Esophagus muscularis mucosa (tissue), 4 donors: ENCODE results near the gene SALL3. TPM values are rescaled to one million over a fixed set of nuclear protein-coding genes. Genes with fewer than 3 reads are reported as not detected.

Experiments
- DNase-seq: peaks from one replicate; pipeline ENCODE4 v3.0.0-alpha.2; 2017; ENCODE audit errors: extremely low spot score
- H3K27ac ChIP-seq, 4 donors: fragments of 200-600 bp; sonication (generic); replicated peaks in 1 of 4; 1 replicate in 3 of 4; 2 replicates in 1 of 4; pipeline ENCODE4 v1.5.1; 2016 to 2019; ENCODE audit warnings: mild to moderate bottlenecking in 1 of 4
- H3K27me3 ChIP-seq, 4 donors: fragments of 200-600 bp; sonication (generic); one replicate each; pipeline versions ENCODE4 v1.5.1 to v1.6.0; 2016 to 2019
- H3K36me3 ChIP-seq, 4 donors: fragments of 200-600 bp; sonication (generic); one replicate each; pipeline ENCODE4 v1.5.1; 2016 to 2019
- H3K4me1 ChIP-seq, 4 donors: fragments of 200-600 bp; sonication (generic); one replicate each; pipeline ENCODE4 v1.5.1; 2016 to 2019
- H3K4me3 ChIP-seq, 4 donors: fragments of 200-600 bp; sonication (generic); 1 replicate in 2 of 4; 2 replicates in 2 of 4; pipeline ENCODE4 v1.5.1; 2016 to 2019; ENCODE audit warnings: mild to moderate bottlenecking in 4 of 4, moderate library complexity in 1 of 4
- H3K9me3 ChIP-seq, 4 donors: fragments of 200-600 bp; sonication (generic); 1 replicate in 3 of 4; 2 replicates in 1 of 4; pipeline ENCODE4 v1.5.1; 2016 to 2019
- EP300 ChIP-seq: sonication (generic); formaldehyde crosslinking; IDR thresholded peaks from one replicate; pipeline ENCODE4 v1.6.1; 2017; ENCODE audit warnings: antibody characterized with exemption
- POLR2A ChIP-seq: fragments of 450-650 bp; IDR thresholded peaks from one replicate; pipeline ENCODE4 v1.6.1; 2017; ENCODE audit warnings: antibody characterized with exemption, moderate library complexity, mild to moderate bottlenecking, low read depth
- POLR2AphosphoS5 ChIP-seq, 2 donors: sonication (generic); formaldehyde crosslinking; IDR thresholded peaks; one replicate each; pipeline ENCODE4 v1.6.1; 2017; ENCODE audit warnings: antibody characterized with exemption in 2 of 2
- WGBS: methylation state at CpG from one replicate; pipeline ENCODE4 v1.1.5; 2018; 5-methylcytosine and 5-hydroxymethylcytosine counted together
- intact Hi-C: fragments of 100-400 bp; cut with DNase I; formaldehyde crosslinking; loops from one replicate; pipeline ENCODE4 v1.15.1; 2023
- total RNA-seq, 4 donors: library from RNA; depleted of rRNA; stranded (reverse); fragments of >200 nt; gene quantifications; one replicate each; pipeline versions ENCODE4 v1.1.0 to v1.2.1, GENCODE V29; 2016
- TF ChIP-seq, protein P1 (sequence below), 3 experiments: fragments of 200-600 bp in 2 of 3; fragments of 450-650 bp in 1 of 3; sonication (generic) in 2 of 3; IDR thresholded peaks; one replicate each; pipeline ENCODE4 v1.5.1; 2017 to 2019; ENCODE audit warnings: antibody characterized with exemption in 3 of 3, mild to moderate bottlenecking in 2 of 3, moderate library complexity in 1 of 3

SALL3 gene
- total RNA-seq, 4 donors from 2014 or later = not detected

GRCh38 chr18:78999939-79000338 is 20.3 kb downstream of the SALL3 start:
- Histone ChIP-seq H3K27me3 (peaks cover 0 to 17% (median 2%) of the 10 kb centered on the region in 4 donors), H3K36me3 (no peaks in the 10 kb centered on the region), H3K4me1 (no peaks in the 10 kb centered on the region), H3K9me3 (no peaks in the 10 kb centered on the region), H3K27ac (no peak overlapping the region), H3K4me3 (no peak overlapping the region)
- DNase-seq = peak; percentile 60
- TF ChIP-seq EP300 (no peak), POLR2A (no peak), POLR2AphosphoS5 (IDR thresholded peaks at IDR 0.05) (no peak)
- TF ChIP-seq, protein P1, sequence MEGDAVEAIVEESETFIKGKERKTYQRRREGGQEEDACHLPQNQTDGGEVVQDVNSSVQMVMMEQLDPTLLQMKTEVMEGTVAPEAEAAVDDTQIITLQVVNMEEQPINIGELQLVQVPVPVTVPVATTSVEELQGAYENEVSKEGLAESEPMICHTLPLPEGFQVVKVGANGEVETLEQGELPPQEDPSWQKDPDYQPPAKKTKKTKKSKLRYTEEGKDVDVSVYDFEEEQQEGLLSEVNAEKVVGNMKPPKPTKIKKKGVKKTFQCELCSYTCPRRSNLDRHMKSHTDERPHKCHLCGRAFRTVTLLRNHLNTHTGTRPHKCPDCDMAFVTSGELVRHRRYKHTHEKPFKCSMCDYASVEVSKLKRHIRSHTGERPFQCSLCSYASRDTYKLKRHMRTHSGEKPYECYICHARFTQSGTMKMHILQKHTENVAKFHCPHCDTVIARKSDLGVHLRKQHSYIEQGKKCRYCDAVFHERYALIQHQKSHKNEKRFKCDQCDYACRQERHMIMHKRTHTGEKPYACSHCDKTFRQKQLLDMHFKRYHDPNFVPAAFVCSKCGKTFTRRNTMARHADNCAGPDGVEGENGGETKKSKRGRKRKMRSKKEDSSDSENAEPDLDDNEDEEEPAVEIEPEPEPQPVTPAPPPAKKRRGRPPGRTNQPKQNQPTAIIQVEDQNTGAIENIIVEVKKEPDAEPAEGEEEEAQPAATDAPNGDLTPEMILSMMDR (IDR thresholded peaks at IDR 0.05) = no peak
- intact Hi-C loops = no loop called here
- WGBS = 57% methylated on average over 8 of the region's 8 CpGs

- intact Hi-C loops = no loop called here
- Histone ChIP-seq H3K4me3 (no peak overlapping the region), H3K27me3 (peaks cover 0 to 23% (median 2%) of the 10 kb centered on the region in 4 donors), H3K9me3 (no peaks in the 10 kb centered on the region), H3K4me1 (no peaks in the 10 kb centered on the region), H3K36me3 (no peaks in the 10 kb centered on the region), H3K27ac (no peak overlapping the region)
- 92% methylated on average over 12 of the region's 13 CpGs for WGBS
- TF ChIP-seq EP300 = no peak
- TF ChIP-seq, protein P1 (IDR thresholded peaks at IDR 0.05) = no peak
- peak; percentile 79 for DNase-seq
These were observed 21.4 kb downstream of the SALL3 start for GRCh38 chr18:79000997-79001396.

- Histone ChIP-seq H3K27ac (no peak overlapping the region), H3K4me3 (no peak overlapping the region), H3K9me3 (no peaks in the 10 kb centered on the region), H3K27me3 (peaks cover 0 to 28% (median 0%) of the 10 kb centered on the region in 4 donors), H3K36me3 (no peaks in the 10 kb centered on the region), H3K4me1 (no peaks in the 10 kb centered on the region)
- WGBS = 87% methylated on average over 24 of the region's 28 CpGs
- no peak for TF ChIP-seq POLR2AphosphoS5 (IDR thresholded peaks at IDR 0.05)
- intact Hi-C loops = no loop called here
- peak; percentile 68 for DNase-seq
These were observed 26.0 kb downstream of the SALL3 start for GRCh38 chr18:79005653-79006052.

DNA sequence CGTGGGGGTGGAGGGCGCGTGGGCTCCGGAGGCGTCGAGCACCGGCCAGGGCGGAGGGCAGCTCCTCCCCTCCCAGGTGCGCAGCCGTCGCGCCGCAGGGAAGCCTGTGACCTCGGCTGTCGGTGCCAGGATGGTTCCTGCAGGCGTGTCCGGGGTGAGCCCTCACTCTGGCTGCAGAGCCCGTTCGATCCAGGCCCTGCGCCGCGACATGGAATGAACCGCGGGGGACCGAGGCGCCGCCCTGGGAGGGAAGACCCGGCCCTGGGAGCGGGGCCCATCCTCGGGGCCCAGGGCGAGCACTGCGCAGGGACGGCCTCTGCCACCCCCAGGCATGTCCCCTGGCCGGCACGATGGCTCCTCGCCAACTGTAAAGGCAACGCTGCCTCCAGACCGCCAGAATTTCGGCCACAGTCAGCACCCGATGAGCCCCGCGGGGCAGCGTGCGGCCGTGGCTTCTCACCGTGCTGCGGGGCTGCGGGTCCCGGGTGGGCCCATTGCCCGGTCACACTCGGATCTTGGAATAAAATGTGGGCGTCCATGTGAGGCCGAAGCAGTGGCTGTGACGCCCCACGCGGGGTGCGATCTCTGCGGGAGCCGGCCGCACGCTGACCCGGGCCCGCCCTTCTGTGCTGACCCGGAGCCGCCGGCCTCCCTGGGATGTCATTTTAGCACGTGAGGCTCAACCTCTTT is 26.6 kb downstream of the SALL3 start:
- intact Hi-C loops = no loop called here
- Histone ChIP-seq H3K4me3 (no peak overlapping the region), H3K36me3 (no peaks in the 10 kb centered on the region), H3K9me3 (no peaks in the 10 kb centered on the region), H3K27me3 (peaks cover 0 to 32% (median 0%) of the 10 kb centered on the region in 4 donors), H3K4me1 (no peaks in the 10 kb centered on the region), H3K27ac (no peak overlapping the region)
- TF ChIP-seq POLR2AphosphoS5 (IDR thresholded peaks at IDR 0.05) (no peak), EP300 (no peak), POLR2A (no peak)
- TF ChIP-seq, protein P1 (IDR thresholded peaks at IDR 0.05) = no peak
- WGBS = 96% methylated on average over 29 of the region's 67 CpGs
- no peak for DNase-seq

DNA sequence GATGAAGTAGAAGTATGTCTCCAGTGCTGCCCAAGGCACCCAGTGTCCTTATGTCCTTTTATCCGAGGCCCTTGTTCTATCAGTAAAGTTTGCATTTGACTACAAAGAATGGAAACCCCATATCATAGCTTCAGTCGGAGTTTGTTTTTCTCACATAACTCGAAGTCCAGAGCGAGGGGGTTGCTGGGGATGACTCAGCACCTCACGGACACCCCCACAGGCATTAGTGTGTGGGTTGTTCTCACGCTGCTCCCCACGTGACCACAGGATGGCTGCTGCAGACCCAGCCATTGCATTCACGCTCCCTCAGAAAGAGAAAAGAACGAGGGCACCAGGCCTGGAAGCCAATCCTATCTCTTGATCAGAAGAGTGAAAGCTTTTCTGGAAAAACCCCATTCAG is 27.8 kb downstream of the SALL3 start:
- H3K27ac ChIP-seq = no peak overlapping the region
- DNase-seq = peak; percentile 53
- no peak overlapping the region for H3K4me3 ChIP-seq
- no peaks in the 10 kb centered on the region for H3K9me3 ChIP-seq
- TF ChIP-seq POLR2AphosphoS5 (IDR thresholded peaks at IDR 0.05) = no peak
- TF ChIP-seq, protein P1 (IDR thresholded peaks at IDR 0.05) = no peak
- no peak for TF ChIP-seq POLR2A
- no peak for TF ChIP-seq EP300
- H3K36me3 ChIP-seq = no peaks in the 10 kb centered on the region
- H3K27me3 ChIP-seq = peaks cover 0 to 32% (median 0%) of the 10 kb centered on the region in 4 donors
- H3K4me1 ChIP-seq = no peaks in the 10 kb centered on the region
- WGBS = 91% methylated on average over 9 of the region's 9 CpGs
- intact Hi-C loops = no loop called here
